Measurements from ENCODE around the gene SYNGR2. TPM values are rescaled to one million over a fixed set of nuclear protein-coding genes. Genes with fewer than 3 reads are reported as not detected.
A peak's percentile ranks its signal among the peaks of the same experiment; 100 is the strongest.

Gene SYNGR2
- total RNA-seq, 3 donors from 2014 or later = 37.8 to 69.5 (median 64.2) TPM

DNA sequence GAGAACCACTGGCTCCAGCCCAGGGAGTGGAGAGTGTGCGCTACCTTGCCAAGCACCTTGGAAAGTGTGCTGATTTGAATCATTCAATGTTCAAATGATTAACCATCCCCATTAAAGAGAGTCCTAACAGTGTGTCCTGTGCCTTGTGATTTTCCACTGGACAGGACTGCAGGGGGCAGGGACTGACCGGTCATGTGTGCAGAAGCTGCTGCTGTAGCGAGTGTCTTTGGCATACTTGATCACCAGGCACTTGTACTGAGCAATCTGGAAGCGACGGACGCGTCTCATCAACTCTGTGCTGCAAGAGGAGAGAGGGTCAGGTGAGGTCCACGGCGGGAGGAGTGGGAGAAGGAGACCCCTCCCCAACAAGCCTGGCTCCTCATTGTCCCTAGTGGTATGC, 16.5 kb downstream of the SYNGR2 start:
- H3K27me3 ChIP-seq = no peaks in the 10 kb centered on the region
- no peaks in the 10 kb centered on the region for H3K9me3 ChIP-seq
- TF ChIP-seq POLR2AphosphoS5 (IDR thresholded peaks at IDR 0.05) (no peak), POLR2A (IDR thresholded peaks at IDR 0.05) (no peak)
- TF ChIP-seq, protein P1, sequence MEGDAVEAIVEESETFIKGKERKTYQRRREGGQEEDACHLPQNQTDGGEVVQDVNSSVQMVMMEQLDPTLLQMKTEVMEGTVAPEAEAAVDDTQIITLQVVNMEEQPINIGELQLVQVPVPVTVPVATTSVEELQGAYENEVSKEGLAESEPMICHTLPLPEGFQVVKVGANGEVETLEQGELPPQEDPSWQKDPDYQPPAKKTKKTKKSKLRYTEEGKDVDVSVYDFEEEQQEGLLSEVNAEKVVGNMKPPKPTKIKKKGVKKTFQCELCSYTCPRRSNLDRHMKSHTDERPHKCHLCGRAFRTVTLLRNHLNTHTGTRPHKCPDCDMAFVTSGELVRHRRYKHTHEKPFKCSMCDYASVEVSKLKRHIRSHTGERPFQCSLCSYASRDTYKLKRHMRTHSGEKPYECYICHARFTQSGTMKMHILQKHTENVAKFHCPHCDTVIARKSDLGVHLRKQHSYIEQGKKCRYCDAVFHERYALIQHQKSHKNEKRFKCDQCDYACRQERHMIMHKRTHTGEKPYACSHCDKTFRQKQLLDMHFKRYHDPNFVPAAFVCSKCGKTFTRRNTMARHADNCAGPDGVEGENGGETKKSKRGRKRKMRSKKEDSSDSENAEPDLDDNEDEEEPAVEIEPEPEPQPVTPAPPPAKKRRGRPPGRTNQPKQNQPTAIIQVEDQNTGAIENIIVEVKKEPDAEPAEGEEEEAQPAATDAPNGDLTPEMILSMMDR (IDR thresholded peaks at IDR 0.05) = no peak
- peak overlapping the region; percentile 52 to 76 for H3K27ac ChIP-seq
- intact Hi-C loops (cut with DNase I; ENCODE audit: low total_unique reads) = loop anchor here (5.0 kb wide), 1 partner anchor 1028 kb away; no protein-coding TSS in a partner anchor
- H3K4me1 ChIP-seq = peaks cover 3 to 10% of the 10 kb centered on the region in 2 donors
- DNase-seq (ENCODE audit: low spot score in 2 of 2) = no peak
- H3K4me3 ChIP-seq = no peak overlapping the region
- no peaks in the 10 kb centered on the region for H3K36me3 ChIP-seq

- intact Hi-C loops (cut with DNase I; ENCODE audit: low total_unique reads) = loop anchor here (5.0 kb wide), 1 partner anchor 1029 kb away; no protein-coding TSS in a partner anchor
- no peak for DNase-seq (ENCODE audit: low spot score in 2 of 2)
Observed at GRCh38 chr17:78185981-78186691, 17.8 kb downstream of the SYNGR2 start.

DNA sequence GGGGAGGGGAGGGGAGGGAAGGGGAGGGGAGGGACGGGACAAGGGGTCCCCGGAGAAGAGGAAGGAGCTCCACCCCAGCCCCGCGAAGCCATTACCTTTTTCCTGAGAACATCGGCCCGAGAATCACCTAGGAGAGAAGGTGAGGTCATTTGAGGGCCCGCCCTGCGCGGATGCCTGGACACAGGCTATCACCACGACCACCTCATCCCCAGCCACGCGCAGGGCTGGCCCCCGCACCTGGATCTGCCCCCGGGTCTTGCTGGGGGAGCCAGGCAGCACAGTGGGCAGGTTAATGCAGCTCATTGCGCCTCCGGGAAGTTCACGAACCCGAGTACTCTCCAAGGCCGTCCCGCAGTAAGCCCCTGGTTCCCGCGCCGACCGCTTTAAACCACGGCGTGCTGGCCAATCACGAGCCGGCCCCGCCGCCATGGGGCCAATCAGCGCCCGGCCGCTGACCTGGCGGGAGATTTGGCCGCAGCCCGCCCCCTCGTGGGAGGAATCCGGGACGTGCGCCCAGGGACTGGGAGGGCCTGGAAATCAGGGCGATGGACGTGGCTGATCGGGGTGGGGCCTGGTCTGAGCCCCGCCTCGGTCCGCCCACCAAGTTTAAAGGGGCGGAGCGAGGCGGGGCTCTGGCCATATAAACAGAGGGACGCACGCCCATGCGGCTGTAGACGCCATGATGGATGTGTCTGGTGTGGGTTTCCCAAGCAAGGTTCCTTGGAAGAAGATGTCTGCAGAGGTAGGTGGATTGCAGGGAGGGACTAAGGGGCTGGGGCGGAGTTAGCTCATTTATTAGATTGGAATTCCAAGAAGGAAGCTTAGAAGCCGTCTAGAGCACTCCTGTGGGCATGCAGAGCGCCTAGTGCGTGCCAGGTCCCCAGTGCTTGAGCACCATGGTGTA, 18.6 kb downstream of the SYNGR2 start, which contains the start of the genes AFMID and TK1:
AFMID (plus strand) TSS at position 671 of the 904 bp plus-strand sequence; CDS start at position 680, 9 bp downstream.
TK1 (minus strand) TSS at position 361 of the 904 bp plus-strand sequence; CDS start at position 303, 58 bp downstream.
- Histone ChIP-seq H3K36me3 (no peaks in the 10 kb centered on the region), H3K27ac (peak within 1 kb of the TSS; percentile 76 to 81), H3K4me1 (peaks cover 3 to 10% of the 10 kb centered on the region in 2 donors), H3K27me3 (no peaks in the 10 kb centered on the region), H3K4me3 (peak within 1 kb of the TSS; percentile 46 to 71 (median 49)), H3K9me3 (no peaks in the 10 kb centered on the region)
- peak; percentile 97 to 99 for DNase-seq (ENCODE audit: low spot score in 2 of 2)
- TF ChIP-seq POLR2A (IDR thresholded peaks at IDR 0.05) (peak; percentile 32), POLR2AphosphoS5 (IDR thresholded peaks at IDR 0.05) (peak; percentile 49 to 74 (median 55))
- TF ChIP-seq, protein P1 (IDR thresholded peaks at IDR 0.05) = peak; percentile 74 to 92 (median 83)
- intact Hi-C loops (cut with DNase I; ENCODE audit: low total_unique reads) = loop anchor here (5.0 kb wide), 1 partner anchor 1030 kb away; no protein-coding TSS in a partner anchor

More at GRCh38 chr17:78185981-78186691, 17.8 kb downstream of the SYNGR2 start:
- Histone ChIP-seq H3K4me3 (peak overlapping the region; percentile 46 to 71 (median 49)), H3K9me3 (no peaks in the 10 kb centered on the region), H3K27me3 (no peaks in the 10 kb centered on the region), H3K27ac (peak overlapping the region; percentile 76 to 81), H3K36me3 (no peaks in the 10 kb centered on the region), H3K4me1 (peaks cover 3 to 10% of the 10 kb centered on the region in 2 donors)
- TF ChIP-seq, protein P1 (IDR thresholded peaks at IDR 0.05) = no peak
- TF ChIP-seq POLR2A (IDR thresholded peaks at IDR 0.05) = no peak
- no peak for TF ChIP-seq POLR2AphosphoS5 (IDR thresholded peaks at IDR 0.05)

- no peak for DNase-seq (ENCODE audit: low spot score in 2 of 2)
- Histone ChIP-seq H3K9me3 (no peaks in the 10 kb centered on the region), H3K27me3 (no peaks in the 10 kb centered on the region), H3K36me3 (no peaks in the 10 kb centered on the region), H3K4me1 (peaks cover 0 to 7% of the 10 kb centered on the region in 2 donors), H3K27ac (peak overlapping the region in 1 of 2 donors; percentile 86), H3K4me3 (no peak overlapping the region)
- intact Hi-C loops (cut with DNase I; ENCODE audit: low total_unique reads) = no loop called here
- TF ChIP-seq POLR2A (IDR thresholded peaks at IDR 0.05) (no peak), POLR2AphosphoS5 (IDR thresholded peaks at IDR 0.05) (no peak)
- TF ChIP-seq, protein P1 (IDR thresholded peaks at IDR 0.05) = no peak
Observed at GRCh38 chr17:78196716-78197115, 28.3 kb downstream of the SYNGR2 start.

Data from breast epithelium (tissue), 4 donors.